GM18520 (cell line): Measurements from ENCODE around the gene TRIM3.
"Not testable (repeated sequence)": the region's sequence is repeated elsewhere in the genome, so short reads cannot be mapped to it uniquely, and the experiment has no call there.

ENCODE experiments used
- ATAC-seq: cut with Tn5 transposase; IDR thresholded peaks from one replicate; pipeline ENCODE4 v1.9.1; 2021; ENCODE audit not compliant: unreplicated experiment

The TRIM3 gene

DNA sequence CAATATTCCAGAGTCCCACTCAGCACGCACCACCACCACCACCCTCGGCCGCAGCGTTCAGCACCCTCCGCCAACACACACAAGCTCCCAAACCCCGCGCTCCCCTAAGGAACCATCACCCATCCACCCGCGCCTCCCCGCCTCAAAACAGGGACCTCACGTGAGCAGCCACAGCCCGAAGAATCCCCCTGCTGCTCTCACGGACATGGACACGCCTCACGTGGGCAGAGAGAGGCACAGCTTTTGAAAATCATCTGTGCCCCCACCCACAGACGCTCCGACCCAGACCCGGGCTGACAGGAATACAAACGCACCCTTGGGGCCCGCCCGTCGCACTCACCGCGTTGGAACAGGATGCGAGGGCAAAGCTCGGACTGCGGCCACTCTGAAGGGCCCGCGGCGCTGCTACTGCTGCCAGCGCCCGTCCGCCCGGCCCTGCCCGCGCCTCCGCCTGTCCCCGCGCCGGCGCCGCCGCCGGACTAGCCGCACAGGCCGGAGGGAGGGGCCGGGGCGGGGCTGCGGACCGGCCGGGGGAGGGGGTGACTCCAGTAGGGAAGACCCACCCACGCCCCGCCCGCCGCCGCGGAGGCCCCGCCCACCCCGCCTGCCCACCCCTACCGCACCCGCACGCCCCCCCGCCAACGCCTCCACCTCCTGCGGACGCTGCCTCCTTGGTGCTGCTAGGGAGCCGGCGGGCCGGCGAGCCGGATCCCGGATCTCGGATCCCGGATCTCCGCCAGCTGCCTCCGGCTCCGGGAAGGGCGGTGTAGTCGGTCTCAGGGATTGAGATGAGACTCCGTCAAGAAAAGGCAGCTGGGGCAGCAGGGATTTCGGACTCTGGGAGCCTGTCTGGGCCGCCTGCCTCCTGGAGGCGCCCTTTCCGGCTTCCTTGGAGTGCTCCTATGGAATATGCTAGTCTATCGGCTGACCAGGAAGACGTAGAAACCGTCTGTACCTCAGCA lies at the start of gene TRIM3:
Gene TRIM3, minus strand, starts transcription at position 491 of the 962 bp plus-strand sequence. CDS start 8,246 bp downstream, outside the sequence.
- ATAC-seq: peak; percentile 51

DNA sequence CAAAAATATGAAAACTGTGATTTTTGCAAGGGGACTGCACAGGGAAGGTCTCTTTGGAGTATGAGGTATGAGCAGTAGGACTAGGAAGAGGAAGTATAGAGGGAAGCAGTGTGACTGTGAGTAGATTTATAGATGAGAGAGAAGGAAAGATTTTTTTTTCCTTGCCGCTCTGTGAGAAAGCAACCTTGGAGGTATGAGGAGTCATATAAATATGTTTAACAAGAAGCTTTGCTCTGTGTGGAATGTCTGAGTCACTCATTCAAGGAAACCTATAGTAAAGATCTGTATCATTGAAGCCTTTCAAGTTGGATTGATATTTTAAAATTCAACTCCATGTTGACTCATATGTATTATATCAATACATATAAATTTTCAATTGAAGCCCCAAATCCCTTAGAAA lies 49.5 kb upstream of the TRIM3 start:
- ATAC-seq: no peak

DNA sequence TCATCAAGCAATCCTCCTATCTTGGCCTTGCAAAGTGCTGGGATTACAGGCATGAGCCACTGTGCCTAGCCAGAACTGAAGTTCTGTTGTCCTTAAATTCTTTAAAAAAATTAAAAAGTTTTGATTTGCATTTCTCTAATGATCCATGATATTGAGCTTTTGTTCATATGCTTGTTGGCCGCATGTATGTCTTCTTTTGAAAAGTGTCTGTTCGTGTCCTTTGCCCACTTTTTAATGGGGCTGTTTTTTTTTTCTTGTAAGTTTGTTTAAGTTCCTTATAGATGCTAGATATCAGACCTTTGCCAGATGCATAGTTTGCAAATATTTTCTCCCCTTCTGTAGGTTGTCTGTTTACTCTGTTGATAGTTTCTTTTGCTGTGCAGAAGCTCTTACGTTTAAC lies 48.2 kb upstream of the TRIM3 start:
- not testable (repeated sequence) for ATAC-seq

DNA sequence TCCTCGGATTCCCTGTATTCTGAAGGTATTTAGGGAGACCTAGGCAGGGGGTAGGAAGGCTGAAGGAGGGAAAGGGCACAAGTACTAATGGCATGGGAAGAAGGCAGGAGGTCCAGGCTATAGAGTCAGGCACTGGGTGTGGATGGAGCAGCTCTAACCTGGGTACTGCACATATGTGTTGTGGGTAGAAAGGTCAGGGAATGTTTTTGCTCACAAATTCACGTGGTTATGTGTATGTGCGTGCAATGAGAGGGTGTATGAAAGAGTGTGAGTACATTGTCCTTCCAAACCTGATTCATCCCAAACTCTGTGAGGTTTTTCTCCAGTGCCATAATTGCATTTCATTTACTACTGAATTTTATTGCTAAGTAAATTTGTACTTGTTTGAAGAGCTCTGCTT lies 46.5 kb upstream of the TRIM3 start:
- no peak for ATAC-seq

DNA sequence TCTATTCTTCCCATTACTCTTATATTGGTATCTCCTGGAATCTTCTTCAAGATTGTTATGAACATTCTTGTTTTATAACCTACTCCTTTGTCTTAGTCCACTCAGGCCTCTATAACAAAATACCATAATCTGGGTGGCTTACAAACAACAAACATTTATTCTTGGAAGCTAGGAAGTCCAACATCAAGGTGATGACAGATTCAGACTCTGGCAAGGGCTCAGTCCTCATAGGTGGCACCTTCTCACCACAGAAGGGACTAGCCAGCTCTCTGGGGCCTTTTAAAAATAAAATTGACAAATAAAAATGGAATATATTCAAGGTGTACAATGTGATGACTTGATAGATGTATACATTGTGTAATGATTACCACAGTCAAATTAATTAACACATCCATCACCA lies 43.1 kb upstream of the TRIM3 start:
- ATAC-seq: no peak

DNA sequence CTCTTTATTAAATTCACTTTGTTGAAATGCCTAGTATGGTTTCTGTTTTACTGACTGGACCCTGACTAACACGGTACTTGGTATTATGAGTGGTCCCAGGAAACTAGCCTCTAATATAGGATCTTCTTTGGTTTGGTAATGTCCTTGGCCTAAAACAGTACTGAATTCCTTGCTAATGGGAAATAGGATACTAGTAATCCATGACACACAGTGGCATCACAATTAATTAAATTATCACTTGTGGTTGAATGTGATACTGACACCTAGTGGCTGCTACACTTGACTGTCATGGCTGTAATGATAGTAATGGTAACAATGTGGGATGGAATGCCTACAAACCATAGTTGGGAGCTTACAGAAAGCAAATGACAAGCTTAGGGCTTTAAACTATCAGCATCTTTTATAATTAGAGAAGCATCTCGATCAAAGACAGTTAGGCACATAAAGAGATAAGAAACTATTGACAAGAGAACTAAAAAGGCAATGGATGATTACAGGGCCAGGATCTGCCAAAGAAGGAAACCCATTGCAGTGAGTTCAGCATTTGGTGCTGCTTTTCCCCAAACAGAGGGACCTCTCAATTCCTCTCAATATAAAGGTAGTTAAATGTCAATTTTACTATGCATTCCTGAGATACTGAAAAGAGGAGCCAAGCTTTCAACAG lies 32.0 kb upstream of the TRIM3 start:
- ATAC-seq: no peak

DNA sequence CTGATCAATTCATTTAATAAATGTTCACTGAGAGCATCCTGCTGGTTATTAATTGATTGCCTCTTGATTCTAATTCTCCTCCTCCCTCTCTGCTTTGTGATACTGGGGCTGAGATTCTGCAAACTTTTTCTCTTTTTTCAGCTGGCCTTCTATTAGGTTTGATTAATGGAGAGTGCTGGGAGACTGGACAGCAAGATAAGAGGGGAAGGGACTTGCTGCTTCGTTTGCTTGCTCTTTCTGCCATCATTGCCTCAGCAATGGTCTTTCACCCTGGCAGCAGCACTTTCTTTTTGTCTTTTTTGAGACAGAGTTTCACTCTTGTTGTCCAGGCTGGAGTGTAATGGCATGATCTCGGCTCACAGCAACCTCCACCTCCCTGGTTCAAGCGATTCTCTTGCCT lies 30.4 kb upstream of the TRIM3 start:
- ATAC-seq: no peak

DNA sequence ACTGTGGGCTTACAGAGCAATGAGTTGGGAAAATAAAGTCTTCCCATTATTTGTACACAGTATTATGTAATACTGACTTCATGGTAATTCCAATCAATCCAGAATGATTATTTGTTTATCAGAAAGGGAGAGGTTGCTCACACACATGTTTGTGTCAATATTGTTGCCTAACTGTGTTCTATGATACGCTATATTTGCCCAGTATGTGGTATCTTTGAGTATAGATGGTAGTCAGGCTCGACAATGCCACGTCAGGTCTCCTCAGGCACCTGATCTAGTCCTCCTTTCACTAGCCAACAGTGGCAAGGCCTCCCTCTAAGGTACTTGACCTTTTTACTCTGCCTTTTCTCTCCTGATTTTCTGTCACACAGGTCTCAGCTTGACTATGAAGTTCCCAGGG lies 28.6 kb upstream of the TRIM3 start:
- no peak for ATAC-seq

DNA sequence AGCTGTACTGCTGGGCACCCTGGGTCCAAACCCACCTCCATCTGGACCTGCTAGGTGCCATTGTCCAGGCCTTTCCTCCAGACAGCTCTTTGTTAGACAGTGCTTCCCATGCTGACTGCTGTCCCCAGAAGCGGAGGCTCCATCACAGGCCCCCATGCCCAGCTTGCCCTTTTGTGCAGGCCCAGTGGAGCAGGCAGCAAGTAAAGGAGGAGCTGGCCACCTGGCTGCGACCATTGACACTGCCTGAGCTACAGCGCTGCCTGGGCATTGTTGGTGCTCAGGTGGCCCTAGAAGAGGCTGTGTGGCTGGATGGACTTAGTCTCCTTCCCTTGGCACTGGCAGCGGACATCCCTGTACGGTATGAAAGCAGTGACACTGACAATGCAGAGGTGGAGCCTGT lies 24.8 kb upstream of the TRIM3 start:
- ATAC-seq: no peak

DNA sequence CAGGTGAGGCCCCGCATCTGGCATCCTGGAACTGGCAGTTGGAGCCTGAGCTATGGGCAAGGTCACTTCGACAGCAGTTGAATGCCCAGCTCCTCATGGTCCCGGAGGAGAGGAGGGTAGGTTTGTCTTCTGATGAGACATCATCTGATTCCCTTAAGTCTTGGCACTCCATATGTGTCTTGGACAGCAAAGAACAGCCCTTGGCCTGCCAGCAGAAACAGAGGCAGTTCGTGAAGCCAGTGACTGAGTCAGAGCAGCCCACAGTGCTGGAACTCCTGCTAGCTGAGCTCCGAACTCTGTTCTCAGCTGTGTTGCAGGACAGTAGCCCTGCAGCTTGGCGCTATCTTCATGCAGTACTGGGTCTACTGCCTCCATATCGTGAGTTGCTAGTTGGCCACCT lies 24.4 kb upstream of the TRIM3 start:
- no peak for ATAC-seq

DNA sequence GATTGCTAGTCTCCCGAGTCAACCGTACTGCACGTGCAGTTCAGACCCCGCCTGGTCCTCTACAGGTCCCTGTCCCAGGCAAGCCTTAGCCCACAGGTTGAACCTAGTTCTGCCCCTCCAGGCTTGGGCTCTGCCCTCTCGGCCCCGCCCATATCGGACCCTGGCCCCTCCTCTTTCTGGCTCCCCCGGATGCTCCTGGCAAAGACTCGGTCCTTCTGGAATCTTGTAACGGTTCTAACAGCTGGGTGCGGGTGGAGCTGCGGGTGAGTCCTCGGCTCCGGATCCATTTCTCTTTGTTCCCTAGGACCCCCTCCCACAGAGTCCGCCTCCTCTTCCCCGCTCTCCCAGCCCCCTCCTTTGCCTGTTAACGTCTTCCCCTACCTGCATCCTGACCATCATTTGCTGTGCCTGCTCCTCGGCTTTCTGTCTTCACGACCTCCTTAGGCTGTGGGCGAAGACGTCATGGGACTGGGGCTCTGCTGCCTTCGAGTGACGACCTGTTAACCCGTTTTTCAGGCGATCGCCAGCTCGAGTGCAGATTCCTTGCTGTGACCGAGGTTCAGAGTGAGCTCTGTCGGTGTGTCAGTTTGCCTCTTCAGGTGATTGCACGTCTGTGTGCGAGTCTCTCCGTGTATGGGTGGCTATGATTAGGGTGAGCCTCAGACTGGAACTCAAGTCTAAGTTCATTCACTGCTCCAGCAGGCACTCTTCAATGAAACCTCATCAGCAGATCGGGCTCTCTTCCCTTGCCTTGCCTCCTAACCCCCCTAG lies 23.5 kb upstream of the TRIM3 start, which contains the start of gene DNHD1:
Gene DNHD1, plus strand, starts transcription at position 212 of the 771 bp plus-strand sequence. CDS start 936 bp downstream, outside the sequence.
- no peak for ATAC-seq

DNA sequence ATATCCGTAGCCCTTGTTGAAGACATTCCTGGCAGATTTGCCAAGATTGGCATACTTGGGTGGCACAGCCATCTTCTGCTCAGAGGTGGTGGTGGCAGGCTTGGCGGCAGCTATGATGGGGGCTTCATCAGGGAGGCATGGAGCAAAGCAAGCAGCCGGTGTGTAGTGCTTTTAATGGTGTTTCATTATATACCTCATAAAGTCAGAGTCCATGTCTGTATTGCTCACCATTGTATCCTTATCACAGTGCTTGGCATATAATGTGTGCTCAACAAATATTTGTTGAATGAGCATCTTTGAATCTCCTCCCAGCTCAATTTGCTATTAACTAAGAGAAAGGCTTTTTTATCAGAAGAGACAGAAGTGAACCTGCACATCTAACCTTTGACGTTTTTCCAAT lies 15.6 kb upstream of the TRIM3 start:
- no peak for ATAC-seq

DNA sequence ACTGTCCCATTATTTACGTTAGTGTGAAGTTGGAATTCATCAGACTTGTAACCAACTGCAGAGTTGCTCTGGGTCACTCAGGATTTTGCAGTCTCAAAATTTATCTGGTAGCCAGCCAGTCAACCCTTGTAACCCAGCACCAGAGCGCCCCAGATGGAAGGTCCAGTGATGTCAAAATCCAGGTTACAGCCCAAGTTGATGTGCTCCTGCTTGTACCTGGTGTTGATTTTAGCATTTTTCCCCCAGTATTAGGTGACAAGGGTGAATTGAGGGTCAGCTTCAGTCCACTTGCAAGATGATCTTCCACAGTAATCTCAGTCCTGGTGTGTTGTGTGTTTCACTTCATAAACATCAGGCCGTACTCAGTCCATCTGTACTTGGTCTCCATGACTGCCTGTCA lies 15.1 kb upstream of the TRIM3 start:
- no peak for ATAC-seq

DNA sequence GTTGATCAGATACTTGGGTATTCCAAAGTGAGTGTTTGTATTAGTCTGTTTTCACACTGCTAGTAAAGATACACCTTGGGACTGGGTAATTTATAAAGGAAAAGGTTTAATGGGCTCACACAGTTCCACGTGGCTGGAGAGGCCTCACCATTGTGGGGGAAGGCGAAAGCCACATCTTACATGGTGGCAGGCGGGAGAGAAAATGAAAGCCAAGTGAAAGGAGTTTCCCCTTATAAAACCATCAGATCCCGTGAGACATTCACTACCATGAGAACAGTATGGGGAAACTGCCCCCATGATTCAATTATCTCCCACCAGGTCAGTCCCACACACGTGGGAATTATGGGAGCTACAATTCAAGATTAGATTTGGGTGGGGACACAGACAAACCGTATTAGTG lies 14.6 kb upstream of the TRIM3 start:
- ATAC-seq: no peak

DNA sequence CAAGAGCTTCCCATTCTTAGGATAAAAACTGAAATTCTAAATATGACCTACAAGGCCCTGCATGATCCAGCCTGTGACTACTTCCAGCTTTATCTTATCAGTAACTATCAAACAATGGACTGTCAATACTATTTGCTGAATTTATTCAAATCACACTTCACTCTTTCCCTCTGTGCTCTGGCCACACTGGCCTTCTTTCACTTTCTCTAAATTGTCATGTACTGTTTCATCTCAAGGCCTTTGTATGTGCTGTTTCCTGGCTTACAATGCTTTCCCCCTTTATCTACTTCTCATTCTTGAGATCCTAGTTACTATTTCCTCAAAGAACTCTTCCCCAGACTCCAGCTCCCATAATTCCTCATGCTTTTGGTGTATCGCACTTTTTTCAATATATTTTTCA lies 13.2 kb upstream of the TRIM3 start:
- no peak for ATAC-seq

DNA sequence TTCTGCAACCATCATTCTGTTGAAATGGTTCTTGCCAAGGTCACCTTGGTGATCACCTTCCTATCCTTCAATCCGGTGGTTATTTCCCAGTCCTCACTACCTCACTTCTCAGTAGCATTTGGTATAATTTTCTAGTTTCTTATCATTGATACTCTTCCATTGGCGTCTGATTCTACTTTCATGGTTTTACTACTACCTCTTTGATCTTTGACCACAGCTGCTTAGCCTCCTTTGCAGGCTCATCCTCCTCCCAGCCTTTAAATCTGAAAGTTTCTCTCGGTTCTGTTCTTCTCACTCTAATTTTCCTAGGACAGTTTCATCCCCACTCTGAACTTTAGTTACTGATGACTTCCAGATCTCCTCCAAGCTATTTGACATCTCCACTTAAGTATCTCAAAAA lies 12.5 kb upstream of the TRIM3 start:
- no peak for ATAC-seq

DNA sequence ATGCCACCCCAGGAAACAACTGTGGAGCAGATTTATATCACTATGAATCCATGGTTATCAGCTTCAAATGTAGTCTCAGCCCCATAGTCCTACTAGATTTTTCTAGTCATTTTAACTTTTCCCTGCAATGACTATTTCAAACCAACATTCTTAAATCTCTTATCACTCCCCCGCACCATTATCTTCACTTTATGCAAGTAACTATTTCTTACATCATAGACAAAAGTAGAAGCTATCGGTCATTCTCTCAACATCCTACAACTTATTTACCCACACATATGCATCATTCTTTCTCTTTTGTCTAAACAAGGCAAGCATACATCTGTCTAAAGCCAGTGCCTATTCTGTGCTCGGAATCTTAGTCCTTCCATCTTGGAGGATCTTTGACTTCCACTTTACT lies 11.9 kb upstream of the TRIM3 start:
- ATAC-seq: no peak

DNA sequence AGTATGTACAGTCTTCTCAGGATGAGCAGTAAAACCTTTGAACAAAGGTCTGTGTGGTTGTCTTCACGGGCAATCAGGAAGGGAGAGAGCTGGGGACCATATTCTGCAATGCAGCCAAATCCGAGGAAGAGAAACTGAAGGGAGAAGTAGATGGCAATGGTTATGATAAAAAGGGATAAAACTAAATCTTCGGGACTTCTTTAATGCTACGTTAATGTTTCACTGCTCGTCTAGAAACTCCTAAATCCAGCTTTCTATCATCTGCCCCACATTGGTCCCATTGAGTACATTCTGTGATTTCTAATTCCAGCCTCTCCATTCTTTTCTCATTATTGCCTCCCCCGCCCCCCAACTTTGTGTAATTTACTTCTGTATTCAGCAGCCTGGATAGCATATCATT lies 9.3 kb upstream of the TRIM3 start:
- no peak for ATAC-seq

DNA sequence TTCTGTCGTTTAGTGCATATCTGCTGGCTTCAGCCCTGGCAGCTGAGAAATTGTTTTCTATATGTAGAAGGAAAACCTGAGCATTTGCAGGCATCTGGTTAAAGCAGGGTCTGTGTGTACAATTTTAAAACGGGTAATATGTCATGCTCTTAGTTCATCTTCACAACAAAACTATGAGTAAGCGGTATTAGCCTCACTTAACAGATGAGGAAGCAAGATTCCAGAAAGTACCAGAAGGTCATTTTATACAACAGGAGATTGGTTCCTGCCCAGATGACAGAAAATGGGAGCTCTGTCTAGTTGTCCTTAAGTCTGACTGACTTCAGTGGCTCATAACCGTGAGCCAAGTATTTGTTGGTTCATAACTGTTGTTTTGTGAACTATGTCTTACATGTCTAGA lies 8.7 kb upstream of the TRIM3 start:
- no peak for ATAC-seq

DNA sequence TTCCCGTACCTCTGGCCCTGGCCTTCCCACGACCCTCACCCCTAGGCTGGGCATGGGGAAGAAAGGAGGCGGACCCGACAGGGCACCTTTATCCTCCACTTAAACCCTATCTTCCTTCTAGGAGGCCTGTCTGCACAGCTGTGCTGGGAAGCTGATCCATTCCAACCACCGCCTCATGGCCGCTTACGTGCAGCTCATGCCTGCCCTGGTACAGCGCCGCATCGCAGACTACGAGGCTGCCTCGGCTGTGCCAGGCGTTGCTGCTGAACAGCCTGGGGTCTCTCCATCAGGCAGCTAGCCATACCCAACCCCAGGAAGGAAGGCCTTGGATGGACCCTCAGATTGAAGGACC lies 8.2 kb upstream of the TRIM3 start:
- no peak for ATAC-seq
